GM18870 (cell line): ENCODE results near the gene MAP3K14.
"Not testable (repeated sequence)": the region's sequence is repeated elsewhere in the genome, so short reads cannot be mapped to it uniquely, and the experiment has no call there.

Experiments used
- ATAC-seq: cut with Tn5 transposase; IDR thresholded peaks from one replicate; pipeline ENCODE4 v1.9.1; 2021; ENCODE audit warnings: moderate library complexity; ENCODE audit not compliant: unreplicated experiment

Gene MAP3K14

GRCh38 chr17:45316434-45317110 lies at the start of gene MAP3K14:
TSS of gene MAP3K14 (minus strand) at chr17:45317020. CDS start at chr17:45290745, 26,275 bp downstream.
- no peak for ATAC-seq

DNA sequence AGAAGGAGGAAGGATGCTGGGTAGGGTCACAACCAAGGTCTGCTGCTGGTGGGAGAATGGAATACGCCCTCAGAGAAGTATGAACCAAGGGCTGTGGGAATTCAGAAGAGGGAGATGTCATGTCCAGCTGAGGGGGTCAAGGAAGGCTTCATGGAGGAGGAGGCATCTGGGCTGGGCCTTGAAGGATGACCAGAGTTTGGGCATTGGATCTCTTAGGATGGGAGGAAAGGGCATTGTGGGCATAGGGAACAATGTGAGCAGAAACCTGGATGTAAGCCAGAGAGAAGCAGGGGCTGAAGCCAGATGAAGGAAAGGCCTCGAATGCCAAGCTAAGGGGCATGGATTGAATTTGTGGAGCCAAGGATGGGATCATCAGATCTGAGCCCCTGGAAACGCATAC lies 49.2 kb upstream of the MAP3K14 start:
- no peak for ATAC-seq

DNA sequence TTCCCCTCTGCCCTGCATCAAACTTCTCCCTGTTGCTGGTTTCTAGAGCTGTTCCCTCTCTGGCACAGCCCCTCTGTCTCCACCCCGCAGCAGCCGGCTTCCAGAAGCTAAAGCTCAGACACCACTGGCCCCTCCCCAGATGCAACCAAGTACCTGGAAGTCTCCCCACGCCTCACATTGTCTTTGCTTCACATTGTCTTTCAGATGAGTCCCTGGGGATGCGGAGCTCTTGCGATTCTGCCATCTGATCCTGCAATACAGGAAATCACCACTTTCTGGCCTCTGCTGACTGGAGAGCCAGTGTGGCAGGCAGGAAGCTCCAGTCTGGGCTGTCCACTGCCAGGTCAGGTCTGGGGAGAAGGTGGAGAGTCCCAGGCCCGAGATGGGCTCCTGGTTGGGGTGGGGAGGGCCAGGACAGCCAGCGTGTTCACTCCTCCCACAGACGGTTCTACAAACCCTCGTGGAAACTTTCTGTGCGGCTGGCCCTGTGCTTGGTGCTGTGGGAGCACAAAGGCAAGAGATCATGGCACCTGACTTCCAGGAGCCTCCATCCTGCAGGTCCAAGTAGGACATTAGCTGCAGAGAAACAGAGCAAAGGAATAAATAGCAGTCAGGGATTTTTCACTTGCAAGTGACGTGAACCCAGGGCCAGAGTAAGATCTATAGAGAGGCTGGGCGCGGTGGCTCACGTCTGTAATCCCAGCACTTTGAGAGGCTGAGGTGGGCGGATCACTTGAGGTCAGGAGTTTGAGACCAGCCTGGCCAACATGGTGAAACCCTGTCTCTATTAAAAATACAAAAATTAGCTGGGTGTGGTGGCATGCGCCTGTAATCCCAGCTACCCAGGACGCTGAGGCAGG lies 47.9 kb upstream of the MAP3K14 start:
- no peak for ATAC-seq

- no peak for ATAC-seq
Measured at GRCh38 chr17:45363498-45363897, 46.7 kb upstream of the MAP3K14 start.

DNA sequence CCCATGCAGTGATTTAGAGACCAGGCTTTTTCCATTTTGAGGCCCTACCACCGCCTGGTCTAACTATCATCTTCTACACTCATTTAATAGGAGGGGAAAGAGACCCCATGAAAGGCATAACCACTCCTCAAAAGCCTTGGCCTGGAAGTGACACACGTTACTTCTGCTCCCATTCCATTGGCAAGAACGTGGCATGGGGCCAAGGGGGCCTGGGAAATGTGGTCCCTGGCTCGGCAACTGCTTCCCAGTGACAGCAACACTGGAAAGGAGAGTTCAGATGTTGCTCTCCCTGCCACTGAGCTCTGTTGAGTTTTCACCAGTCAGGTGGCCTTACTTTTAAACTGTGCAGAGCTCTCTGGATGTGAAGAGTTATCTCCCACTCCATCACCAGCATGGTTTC lies 45.2 kb upstream of the MAP3K14 start:
- ATAC-seq = no peak

DNA sequence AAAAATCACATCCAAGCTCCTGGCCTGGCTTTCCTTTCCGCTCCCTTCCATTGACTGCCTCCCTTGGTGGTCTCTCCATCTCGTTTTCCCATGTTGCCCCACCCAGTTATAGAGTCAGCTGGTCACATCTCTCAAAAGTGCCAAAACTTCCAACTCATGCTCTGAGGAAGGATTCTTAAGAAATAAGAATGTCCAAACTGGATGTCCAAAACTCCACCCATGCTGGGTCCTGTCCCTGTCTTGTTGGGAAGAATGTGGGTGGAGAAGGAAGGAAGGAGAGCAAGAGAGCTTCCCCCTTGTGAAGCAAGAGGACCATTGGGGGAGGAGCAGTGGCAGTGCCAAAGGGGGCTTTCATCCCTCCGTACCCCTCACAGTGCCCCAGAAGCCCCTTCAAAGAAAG lies 44.6 kb upstream of the MAP3K14 start:
- no peak for ATAC-seq

DNA sequence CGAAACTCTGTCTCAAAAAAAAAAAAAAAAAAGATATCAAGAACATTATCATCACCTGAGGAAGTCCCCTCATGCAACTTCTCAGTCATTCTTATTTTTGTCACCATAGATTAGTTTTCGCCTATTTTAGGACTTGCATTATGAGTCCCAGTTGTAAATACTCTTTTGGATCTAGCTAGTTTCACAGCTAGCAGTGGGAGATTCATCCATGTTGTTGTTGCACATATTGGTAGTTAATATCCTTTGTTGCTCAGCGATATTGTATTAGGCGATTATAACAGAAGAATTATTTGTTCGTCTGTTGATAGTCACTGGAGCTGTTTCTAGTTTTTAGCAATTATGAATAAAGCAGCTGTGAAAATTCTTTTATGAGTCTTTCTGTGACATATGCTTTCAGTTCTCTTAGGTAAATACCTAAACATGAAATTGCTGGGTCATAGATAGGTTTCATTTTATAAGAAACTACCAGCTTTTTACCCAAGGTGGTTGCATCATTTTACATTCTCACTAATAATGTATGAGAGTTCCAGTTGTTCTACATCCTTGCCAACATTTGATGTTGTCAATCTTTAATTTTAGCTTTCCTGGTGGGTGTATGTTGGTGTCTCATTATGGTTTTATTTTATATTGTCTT lies 40.7 kb upstream of the MAP3K14 start:
- ATAC-seq = no peak

DNA sequence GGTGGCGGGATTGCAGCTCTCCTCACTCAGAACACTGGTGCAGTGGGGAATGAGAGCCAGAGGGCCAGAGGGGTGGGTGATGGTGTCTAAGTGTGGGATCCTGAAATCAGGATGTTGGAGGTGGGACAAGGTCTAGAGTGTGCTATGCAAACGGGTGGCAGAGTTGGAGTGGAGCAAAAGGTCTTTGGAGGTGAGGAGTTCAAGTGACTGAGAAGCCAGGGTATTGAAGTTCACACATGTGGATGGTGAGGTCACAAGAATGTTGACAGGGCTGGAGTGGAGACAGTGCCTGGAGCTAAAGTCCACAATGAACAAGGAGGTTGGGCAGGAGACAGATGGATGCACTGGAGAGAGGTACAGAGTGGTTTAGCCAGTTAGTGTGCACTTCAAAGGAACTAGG lies 38.3 kb upstream of the MAP3K14 start:
- no peak for ATAC-seq

DNA sequence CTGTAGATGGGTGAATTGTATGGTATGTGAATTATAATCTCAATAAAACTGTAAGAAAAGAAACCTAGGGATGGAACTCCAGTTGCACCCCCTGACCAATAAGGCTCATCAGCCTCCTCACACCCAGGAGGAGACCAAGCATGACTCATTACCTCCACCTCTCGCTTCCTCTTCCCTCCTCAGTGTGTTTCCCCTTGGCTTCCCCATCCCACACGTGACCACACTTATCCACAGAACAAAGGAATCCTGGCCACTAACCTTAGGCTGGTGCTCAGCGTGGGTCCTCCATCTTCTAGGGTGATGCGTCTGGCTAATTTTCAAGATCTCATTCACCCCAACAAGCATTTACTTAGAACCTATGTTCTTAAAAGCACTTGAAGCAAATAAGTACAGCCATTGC lies 36.2 kb upstream of the MAP3K14 start:
- no peak for ATAC-seq

DNA sequence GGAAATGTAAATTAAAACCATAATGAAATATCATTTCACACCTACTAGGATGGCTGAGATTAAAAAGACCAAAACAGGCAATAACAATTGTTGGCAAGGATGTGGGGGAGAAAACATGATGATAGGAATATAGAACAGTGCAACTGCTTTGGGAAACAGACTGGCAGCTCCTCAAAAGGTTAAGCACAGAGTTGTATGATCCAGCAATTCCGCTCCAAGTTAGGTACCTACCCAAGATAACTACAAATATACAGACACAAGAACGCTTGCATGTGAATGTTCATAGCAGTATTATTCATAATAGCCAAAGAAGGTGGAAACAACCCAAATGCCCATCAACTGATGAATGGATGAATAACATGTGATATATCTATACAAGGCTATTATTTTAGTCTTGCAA lies 35.0 kb upstream of the MAP3K14 start:
- ATAC-seq = no peak

GRCh38 chr17:45347444-45347843 lies 30.6 kb upstream of the MAP3K14 start:
- ATAC-seq = no peak

DNA sequence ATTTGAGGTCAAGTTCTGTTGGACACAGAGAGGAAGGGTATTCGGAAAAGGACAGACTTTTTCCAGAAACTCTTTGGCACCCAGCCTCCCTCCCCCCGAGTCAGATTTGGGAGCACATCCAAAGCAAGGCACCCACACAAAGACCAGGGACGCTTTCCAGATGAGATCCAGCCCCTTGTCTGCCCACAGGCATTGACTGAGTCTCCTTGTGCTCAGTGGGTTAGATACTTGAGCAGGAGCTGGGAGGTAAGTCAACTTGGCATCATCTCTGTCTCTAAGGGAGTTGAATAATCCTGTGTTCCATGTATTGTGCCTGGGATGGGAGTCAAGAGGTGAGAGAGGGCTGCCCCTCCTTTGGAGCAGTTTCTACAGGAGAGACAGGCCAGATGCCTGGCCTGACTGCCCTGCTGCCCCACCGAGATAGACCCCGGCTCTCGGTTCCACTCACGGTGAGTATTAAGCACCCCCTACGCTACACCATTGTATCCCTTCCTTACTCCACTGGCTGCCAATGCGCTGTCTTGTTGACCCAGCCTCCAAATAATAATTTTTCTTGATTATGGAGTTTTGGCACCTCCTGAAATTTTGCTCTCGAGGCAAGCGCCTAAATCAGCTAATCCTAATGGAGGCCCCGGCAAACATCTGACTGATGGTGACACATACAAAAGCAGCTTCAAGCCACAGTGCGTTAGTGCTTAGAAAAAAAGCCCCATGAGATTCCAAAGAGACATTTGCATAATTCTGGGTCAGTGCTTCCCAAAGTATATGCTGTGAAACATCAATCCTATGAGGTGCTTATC lies 29.6 kb upstream of the MAP3K14 start:
- no peak for ATAC-seq

DNA sequence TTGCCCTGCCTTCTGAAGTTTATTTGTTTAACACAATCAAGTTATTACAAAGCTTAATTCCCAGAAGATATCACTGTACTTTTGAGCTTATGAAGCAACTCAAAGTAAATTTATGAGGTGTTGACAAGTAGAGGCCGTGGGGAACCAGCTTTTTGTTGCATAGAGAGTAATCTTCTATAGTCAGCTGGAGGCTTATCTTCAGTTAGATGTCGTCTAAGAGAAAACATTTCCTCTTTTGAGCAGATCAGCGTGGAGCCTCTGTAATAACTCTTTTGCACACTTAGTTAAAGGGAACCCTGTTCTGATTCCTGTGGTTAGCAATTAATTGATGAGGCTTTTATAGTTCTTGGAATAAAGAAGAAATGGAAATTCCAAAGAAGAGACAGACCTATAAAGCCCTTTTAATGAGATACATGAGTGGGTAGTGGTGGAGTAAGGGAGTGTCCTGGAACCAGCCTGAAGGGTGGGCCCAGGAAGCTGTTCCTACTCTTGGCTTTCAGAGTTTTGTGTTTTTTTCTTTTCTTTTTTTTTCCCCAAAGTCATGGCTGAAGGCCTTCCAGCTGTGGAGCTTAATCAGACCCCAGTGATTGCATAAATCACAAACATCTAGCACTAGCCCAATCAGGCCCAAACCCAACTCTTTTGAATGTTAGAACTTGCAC lies 28.9 kb upstream of the MAP3K14 start:
- ATAC-seq = no peak

DNA sequence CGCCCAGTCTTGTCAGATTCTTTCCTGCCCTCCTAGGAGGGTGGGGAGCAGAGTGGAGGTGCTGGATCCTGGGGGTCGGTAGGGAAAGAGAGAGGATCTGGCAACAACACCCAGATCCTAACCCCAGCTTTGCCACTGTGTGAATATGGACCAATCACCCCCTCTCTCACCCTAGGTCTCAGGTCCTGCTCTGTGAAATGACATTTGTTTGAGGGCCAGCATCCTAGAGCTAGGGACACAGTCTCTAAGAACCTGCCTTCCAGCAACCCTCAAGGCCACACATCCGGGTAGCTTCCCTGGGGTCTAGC lies 28.4 kb upstream of the MAP3K14 start:
- no peak for ATAC-seq

DNA sequence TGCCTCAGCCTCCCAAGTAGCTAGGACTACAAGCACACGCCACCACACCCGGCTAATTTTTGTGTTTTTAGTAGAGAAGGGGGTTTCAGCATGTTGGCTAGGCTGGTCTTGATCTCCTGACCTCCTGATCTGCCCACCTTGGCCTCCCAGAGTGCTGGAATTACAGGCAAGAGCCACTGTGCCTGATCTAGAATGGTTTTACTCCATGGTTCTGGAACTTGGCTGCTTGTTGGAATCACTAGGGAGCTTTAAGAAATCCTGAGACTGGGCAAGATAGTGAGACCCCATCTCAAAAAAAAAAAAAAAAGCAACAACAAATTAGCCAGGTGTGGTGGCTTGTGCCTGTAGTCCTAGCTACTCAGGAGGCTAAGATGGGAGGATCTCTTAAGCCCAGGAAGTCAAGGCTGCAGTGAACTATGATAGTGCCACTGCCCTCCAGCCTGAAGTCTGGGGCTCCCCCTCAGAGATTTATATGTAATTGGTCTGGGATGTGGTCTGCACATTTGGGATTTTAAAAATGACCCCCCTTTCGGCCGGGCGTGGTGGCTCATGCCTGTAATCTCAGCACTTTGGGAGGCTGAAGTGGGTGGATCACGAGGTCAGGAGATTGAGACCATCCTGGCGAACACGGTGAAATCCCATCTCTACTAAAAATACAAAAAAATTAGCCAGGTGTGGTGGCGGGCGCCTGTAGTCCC lies 27.3 kb upstream of the MAP3K14 start:
- not testable (repeated sequence) for ATAC-seq

DNA sequence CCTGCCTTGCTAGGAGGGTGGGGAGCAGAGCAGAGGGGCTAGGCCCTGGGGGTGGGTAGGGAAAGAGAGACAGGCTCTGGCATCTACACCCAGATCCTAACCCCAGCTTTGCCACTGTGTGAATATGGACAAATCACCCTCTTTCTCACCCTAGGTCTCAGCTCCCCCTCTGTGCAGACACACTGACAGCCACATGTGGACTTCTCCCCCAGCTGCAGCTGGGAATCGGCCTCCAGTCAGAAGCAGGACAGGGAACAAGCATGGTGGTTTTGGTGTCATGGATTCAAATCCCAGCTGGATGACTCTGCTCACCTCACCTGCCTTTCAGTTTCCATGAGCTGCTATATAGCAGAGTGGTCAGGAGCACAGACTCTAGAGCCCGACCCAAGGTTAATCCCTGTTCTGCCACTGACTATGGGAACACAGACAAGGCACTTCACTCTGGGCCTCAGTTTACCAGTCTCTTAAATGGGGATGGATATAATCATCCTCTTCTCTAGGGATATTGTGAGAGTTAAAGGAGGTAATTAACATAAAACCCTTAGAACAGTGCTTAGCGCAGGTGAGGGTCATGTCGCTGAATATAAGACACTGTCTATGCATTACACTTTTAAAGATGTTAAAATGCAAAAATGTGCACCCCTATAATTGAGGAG lies 26.2 kb upstream of the MAP3K14 start:
- ATAC-seq = no peak

- ATAC-seq = no peak
Measured at GRCh38 chr17:45342306-45342705, 25.5 kb upstream of the MAP3K14 start.

GRCh38 chr17:45341533-45342158 lies 24.8 kb upstream of the MAP3K14 start:
- no peak for ATAC-seq
